GM15510 (cell line): ENCODE data around the gene FSD2.

Source experiments
- POLR2A ChIP-seq: IDR thresholded peaks from 3 replicates; pipeline ENCODE4 v1.6.1; 2011; ENCODE audit warnings: borderline replicate concordance; ENCODE audit not compliant: insufficient read length; ENCODE audit errors: extremely low read depth

FSD2 gene

GRCh38 chr15:82809308-82810060, 3.6 kb upstream of the FSD2 start, which contains the start of gene WHAMM:
WHAMM (plus strand) TSS chr15:82809628; CDS start chr15:82809727, 99 bp downstream.
- TF ChIP-seq POLR2A = peak; percentile 94

GRCh38 chr15:82808634-82809041, 2.8 kb upstream of the FSD2 start:
- peak; percentile 26 for TF ChIP-seq POLR2A

- no peak for TF ChIP-seq POLR2A
These were observed 2.2 kb upstream of the FSD2 start for GRCh38 chr15:82807920-82808633.

GRCh38 chr15:82804575-82804949, 1.3 kb downstream of the FSD2 start:
- TF ChIP-seq POLR2A = no peak

- TF ChIP-seq POLR2A = no peak
These were observed 1.9 kb downstream of the FSD2 start for GRCh38 chr15:82803793-82804574.

GRCh38 chr15:82802497-82802896, 3.4 kb downstream of the FSD2 start:
- no peak for TF ChIP-seq POLR2A

GRCh38 chr15:82799183-82799841, 6.6 kb downstream of the FSD2 start:
- TF ChIP-seq POLR2A = no peak

- no peak for TF ChIP-seq POLR2A
These were observed 7.2 kb downstream of the FSD2 start for GRCh38 chr15:82798531-82799166.

GRCh38 chr15:82798104-82798503, 7.8 kb downstream of the FSD2 start:
- TF ChIP-seq POLR2A = no peak

GRCh38 chr15:82793737-82794136, 12.1 kb downstream of the FSD2 start:
- TF ChIP-seq POLR2A = no peak

GRCh38 chr15:82792068-82792467, 13.8 kb downstream of the FSD2 start:
- TF ChIP-seq POLR2A = no peak

GRCh38 chr15:82790321-82790720, 15.5 kb downstream of the FSD2 start:
- TF ChIP-seq POLR2A = no peak

- no peak for TF ChIP-seq POLR2A
These were observed 16.4 kb downstream of the FSD2 start for GRCh38 chr15:82789491-82789890.

GRCh38 chr15:82788496-82788895, 17.4 kb downstream of the FSD2 start:
- no peak for TF ChIP-seq POLR2A

- no peak for TF ChIP-seq POLR2A
These were observed 24.5 kb downstream of the FSD2 start for GRCh38 chr15:82781349-82781748.

- no peak for TF ChIP-seq POLR2A
These were observed 27.1 kb downstream of the FSD2 start for GRCh38 chr15:82778755-82779154.
